Ectodermal cell (in vitro differentiated cells): Measurements from ENCODE around the gene SINHCAF.
"Not testable (repeated sequence)": the region's sequence is repeated elsewhere in the genome, so short reads cannot be mapped to it uniquely, and the experiment has no call there.

ENCODE experiments used
- H3K27ac ChIP-seq: 2 replicates; pipeline ENCODE4 v1.7.0; 2013; ENCODE audit warnings: mild to moderate bottlenecking, low read depth, low read length; ENCODE audit not compliant: insufficient read depth, poor library complexity, severe bottlenecking
- H3K27me3 ChIP-seq: 2 replicates; pipeline ENCODE4 v1.7.0; 2013; ENCODE audit warnings: mild to moderate bottlenecking, low read length; ENCODE audit not compliant: insufficient read depth, control insufficient read depth, poor library complexity, severe bottlenecking
- H3K36me3 ChIP-seq: one replicate; pipeline ENCODE4 v1.7.0; 2013; ENCODE audit warnings: low read length; ENCODE audit not compliant: control insufficient read depth, insufficient read depth
- H3K4me1 ChIP-seq: one replicate; pipeline ENCODE4 v1.7.0; 2013; ENCODE audit warnings: low read length; ENCODE audit not compliant: control insufficient read depth, insufficient read depth
- H3K4me3 ChIP-seq: 2 replicates; pipeline ENCODE4 v1.7.0; 2013; ENCODE audit warnings: low read depth, low read length, control low read depth; ENCODE audit not compliant: insufficient read depth
- H3K9me3 ChIP-seq: 2 replicates; pipeline ENCODE4 v1.7.0; 2013; ENCODE audit warnings: mild to moderate bottlenecking, low read length, moderate library complexity; ENCODE audit not compliant: control insufficient read depth
- WGBS, 2 experiments: methylation state at CpG; one replicate each; pipeline ENCODE4 v1.1.7; 2013; ENCODE audit warnings: missing lambda C conversion rate in 2 of 2; 5-methylcytosine and 5-hydroxymethylcytosine counted together

Gene SINHCAF

GRCh38 chr12:31249356-31249755 is 76.6 kb downstream of the SINHCAF start:
- Histone ChIP-seq H3K36me3 (no peaks in the 10 kb centered on the region), H3K9me3 (no peaks in the 10 kb centered on the region), H3K4me3 (no peak overlapping the region), H3K27me3 (no peaks in the 10 kb centered on the region), H3K4me1 (no peaks in the 10 kb centered on the region), H3K27ac (no peak overlapping the region)
- WGBS, 2 experiments: 89 to 92% methylated on average over 3 of the region's 3 CpGs

- H3K4me1 ChIP-seq: no peaks in the 10 kb centered on the region
- H3K27me3 ChIP-seq: no peaks in the 10 kb centered on the region
- WGBS, 2 experiments: 91 to 100% methylated on average over 2 of the region's 2 CpGs
- H3K36me3 ChIP-seq: no peaks in the 10 kb centered on the region
- H3K4me3 ChIP-seq: no peak overlapping the region
- no peak overlapping the region for H3K27ac ChIP-seq
- H3K9me3 ChIP-seq: no peaks in the 10 kb centered on the region
Measured at GRCh38 chr12:31248815-31249214, 77.1 kb downstream of the SINHCAF start.

GRCh38 chr12:31248337-31248736 is 77.6 kb downstream of the SINHCAF start:
- H3K4me3 ChIP-seq: no peak overlapping the region
- WGBS, 2 experiments: 88 to 90% methylated on average over 5 to 6 of the region's 6 CpGs
- H3K27ac ChIP-seq: no peak overlapping the region
- no peaks in the 10 kb centered on the region for H3K4me1 ChIP-seq
- no peaks in the 10 kb centered on the region for H3K36me3 ChIP-seq
- H3K27me3 ChIP-seq: no peaks in the 10 kb centered on the region
- H3K9me3 ChIP-seq: no peaks in the 10 kb centered on the region

GRCh38 chr12:31246470-31246850 is 79.5 kb downstream of the SINHCAF start:
- no peak overlapping the region for H3K27ac ChIP-seq

GRCh38 chr12:31245822-31246469 is 80.0 kb downstream of the SINHCAF start:
- H3K4me1 ChIP-seq: no peaks in the 10 kb centered on the region
- no peaks in the 10 kb centered on the region for H3K9me3 ChIP-seq
- no peak overlapping the region for H3K4me3 ChIP-seq
- H3K36me3 ChIP-seq: no peaks in the 10 kb centered on the region
- WGBS, 2 experiments: 81 to 83% methylated on average over 15 of the region's 15 CpGs
- no peak overlapping the region for H3K27ac ChIP-seq
- H3K27me3 ChIP-seq: no peaks in the 10 kb centered on the region

More at GRCh38 chr12:31246470-31246850, 79.5 kb downstream of the SINHCAF start:
- no peaks in the 10 kb centered on the region for H3K4me1 ChIP-seq
- H3K9me3 ChIP-seq: no peaks in the 10 kb centered on the region
- H3K27me3 ChIP-seq: no peaks in the 10 kb centered on the region
- no peak overlapping the region for H3K4me3 ChIP-seq
- no peaks in the 10 kb centered on the region for H3K36me3 ChIP-seq
- 84 to 85% methylated on average over 10 of the region's 10 CpGs for WGBS, 2 experiments

GRCh38 chr12:31242418-31242817 is 83.5 kb downstream of the SINHCAF start:
- H3K4me1 ChIP-seq, H3K36me3 ChIP-seq, H3K27me3 ChIP-seq, H3K27ac ChIP-seq, H3K9me3 ChIP-seq, H3K4me3 ChIP-seq: not testable (repeated sequence)
- WGBS, 2 experiments: 87 to 89% methylated on average over 10 of the region's 10 CpGs

GRCh38 chr12:31238764-31239387 is 87.1 kb downstream of the SINHCAF start:
- Histone ChIP-seq H3K27me3 (no peaks in the 10 kb centered on the region), H3K36me3 (no peaks in the 10 kb centered on the region), H3K4me3 (no peak overlapping the region), H3K9me3 (no peaks in the 10 kb centered on the region), H3K27ac (no peak overlapping the region), H3K4me1 (no peaks in the 10 kb centered on the region)
- WGBS, 2 experiments: 39 to 40% methylated on average over 11 of the region's 11 CpGs

GRCh38 chr12:31238333-31238732 is 87.6 kb downstream of the SINHCAF start:
- 88 to 94% methylated on average over 10 of the region's 10 CpGs for WGBS, 2 experiments
- H3K4me1 ChIP-seq, H3K9me3 ChIP-seq, H3K4me3 ChIP-seq, H3K36me3 ChIP-seq, H3K27ac ChIP-seq, H3K27me3 ChIP-seq: not testable (repeated sequence)

- Histone ChIP-seq H3K9me3 (no peaks in the 10 kb centered on the region), H3K27ac (no peak overlapping the region), H3K4me3 (no peak overlapping the region), H3K27me3 (no peaks in the 10 kb centered on the region), H3K4me1 (no peaks in the 10 kb centered on the region), H3K36me3 (no peaks in the 10 kb centered on the region)
- WGBS, 2 experiments: 90 to 93% methylated on average over 11 of the region's 11 CpGs
Measured at GRCh38 chr12:31236998-31237637, 88.8 kb downstream of the SINHCAF start.

- Histone ChIP-seq H3K27me3 (no peaks in the 10 kb centered on the region), H3K4me1 (no peaks in the 10 kb centered on the region), H3K9me3 (no peaks in the 10 kb centered on the region), H3K4me3 (no peak overlapping the region), H3K27ac (no peak overlapping the region), H3K36me3 (no peaks in the 10 kb centered on the region)
- 88 to 89% methylated on average over 9 of the region's 9 CpGs for WGBS, 2 experiments
Measured at GRCh38 chr12:31235868-31236395, 90.0 kb downstream of the SINHCAF start.
